Vagina (tissue), 2 donors: ENCODE data around the gene ATF5. TPM values are rescaled to one million over a fixed set of nuclear protein-coding genes. Genes with fewer than 3 reads are reported as not detected.

Source experiments
- DNase-seq, 2 donors: peaks; one replicate each; pipeline ENCODE4 v3.0.0-alpha.2; 2017; ENCODE audit errors: extremely low spot score in 2 of 2
- H3K27ac ChIP-seq: fragments of 200-600 bp; sonication (generic); one replicate; pipeline ENCODE4 v1.5.1; 2019
- H3K27me3 ChIP-seq: fragments of 200-600 bp; sonication (generic); one replicate; pipeline ENCODE4 v1.5.1; 2019
- H3K36me3 ChIP-seq, 2 donors: fragments of 200-600 bp; sonication (generic); one replicate each; pipeline ENCODE4 v1.5.1; 2017 to 2019
- H3K4me1 ChIP-seq: fragments of 200-600 bp; sonication (generic); one replicate; pipeline ENCODE4 v1.5.1; 2019
- H3K4me3 ChIP-seq, 2 donors: fragments of 200-600 bp; sonication (generic); 1 replicate in 1 of 2; 2 replicates in 1 of 2; pipeline ENCODE4 v1.5.1; 2016 to 2019
- H3K9me3 ChIP-seq: fragments of 200-600 bp; sonication (generic); one replicate; pipeline ENCODE4 v1.5.1; 2019
- CTCF ChIP-seq, 3 experiments: fragments of 450-650 bp in 2 of 3; fragments of 200-600 bp in 1 of 3; sonication (generic) in 1 of 3; IDR thresholded peaks; one replicate each; pipeline ENCODE4 v1.5.1; 2017 to 2019; ENCODE audit warnings: antibody characterized with exemption in 3 of 3, mild to moderate bottlenecking in 2 of 3, moderate library complexity in 2 of 3
- POLR2A ChIP-seq, 2 donors: fragments of 450-650 bp; IDR thresholded peaks; one replicate each; pipeline ENCODE4 v1.6.1; 2017; ENCODE audit warnings: antibody characterized with exemption in 2 of 2, mild to moderate bottlenecking in 2 of 2, moderate library complexity in 2 of 2
- POLR2AphosphoS5 ChIP-seq, 2 donors: sonication (generic); formaldehyde crosslinking; IDR thresholded peaks; one replicate each; pipeline ENCODE4 v1.9.0; 2017; ENCODE audit warnings: antibody characterized with exemption in 2 of 2, mild to moderate bottlenecking in 2 of 2, low read depth in 1 of 2; ENCODE audit not compliant: insufficient read depth in 1 of 2
- intact Hi-C: fragments of 100-400 bp; cut with DNase I; formaldehyde crosslinking; loops from one replicate; pipeline ENCODE4 v1.15.1; 2023
- microRNA-seq: library from miRNA; unstranded; fragments of <30 nt; microRNA quantifications from one replicate; pipeline ENCODE4, GENCODE V29; 2017; ENCODE audit warnings: borderline number of aligned reads, borderline replicate concordance
- total RNA-seq: library from RNA; depleted of rRNA; stranded (reverse); fragments of >200 nt; gene quantifications from one replicate; pipeline ENCODE4 v1.2.3, GENCODE V29; 2016

Gene ATF5
- total RNA-seq, 1 donor from 2014 or later: 5.6 TPM

- Histone ChIP-seq H3K27me3 (no peaks in the 10 kb centered on the region), H3K4me3 (no peak overlapping the region), H3K27ac (no peak overlapping the region), H3K4me1 (no peaks in the 10 kb centered on the region), H3K36me3 (peaks cover 7 to 41% of the 10 kb centered on the region in 2 donors), H3K9me3 (no peaks in the 10 kb centered on the region)
- intact Hi-C loops: no loop called here
- TF ChIP-seq POLR2AphosphoS5 (IDR thresholded peaks at IDR 0.05; ENCODE audit: insufficient read depth in 1 of 2, low read depth in 1 of 2): no peak
- TF ChIP-seq POLR2A (IDR thresholded peaks at IDR 0.05): no peak
- TF ChIP-seq CTCF (IDR thresholded peaks at IDR 0.05): no peak
- no peak for DNase-seq
Measured at GRCh38 chr19:49978324-49978723, 49.3 kb downstream of the ATF5 start.

GRCh38 chr19:49981603-49982593 lies 52.9 kb downstream of the ATF5 start:
- H3K27me3 ChIP-seq: no peaks in the 10 kb centered on the region
- no peak for DNase-seq
- no peaks in the 10 kb centered on the region for H3K9me3 ChIP-seq
- no peak overlapping the region for H3K4me3 ChIP-seq
- H3K4me1 ChIP-seq: no peaks in the 10 kb centered on the region
- no peak overlapping the region for H3K27ac ChIP-seq
- no peak for TF ChIP-seq POLR2AphosphoS5 (IDR thresholded peaks at IDR 0.05; ENCODE audit: insufficient read depth in 1 of 2, low read depth in 1 of 2)
- no peak for TF ChIP-seq CTCF (IDR thresholded peaks at IDR 0.05)
- TF ChIP-seq POLR2A (IDR thresholded peaks at IDR 0.05): no peak
- peaks cover 0 to 57% of the 10 kb centered on the region in 2 donors for H3K36me3 ChIP-seq
- intact Hi-C loops: loop anchor here (5.0 kb wide), 1 partner anchor 45 kb away; no protein-coding TSS in a partner anchor

Small RNA genes within 50 kb of the gene (microRNA-seq; reads per million reads assigned to microRNA genes)
- not detected for gene MIR4750

Other genes with a start within 250 kb of the ATF5 start
- gene ADM5, start 239.6 kb upstream of the ATF5 start, total RNA-seq: 2.7 TPM
- gene CPT1C, start 238.1 kb upstream of the ATF5 start, total RNA-seq: 12.3 TPM
- gene TSKS, start 165.9 kb upstream of the ATF5 start, total RNA-seq: 1.2 TPM
- 80.8 TPM for gene AP2A1, start 162.2 kb upstream of the ATF5 start, total RNA-seq
- 11.5 TPM for gene FUZ, start 115.9 kb upstream of the ATF5 start, total RNA-seq
- 25.0 TPM for gene MED25, start 110.9 kb upstream of the ATF5 start, total RNA-seq
- gene PTOV1, start 78.0 kb upstream of the ATF5 start, total RNA-seq: 109 TPM
- gene PNKP, start 61.6 kb upstream of the ATF5 start, total RNA-seq: 40.3 TPM
- 16.9 TPM for gene AKT1S1, start 51.9 kb upstream of the ATF5 start, total RNA-seq
- gene TBC1D17, start 51.5 kb upstream of the ATF5 start, total RNA-seq: 34.9 TPM
- not detected for gene IL4I1, start 32.3 kb upstream of the ATF5 start, total RNA-seq
- gene NUP62, start 299 bp downstream of the ATF5 start, total RNA-seq: 38.5 TPM
- 4.4 TPM for gene SIGLEC11, start 32.0 kb downstream of the ATF5 start, total RNA-seq
- gene VRK3, start 96.2 kb downstream of the ATF5 start, total RNA-seq: 34.9 TPM
- gene ZNF473, start 96.8 kb downstream of the ATF5 start, total RNA-seq: 11.5 TPM
- not detected for gene IZUMO2, start 234.1 kb downstream of the ATF5 start, total RNA-seq